Measurements from ENCODE around the gene ETV7. TPM values are rescaled to one million over a fixed set of nuclear protein-coding genes. Genes with fewer than 3 reads are reported as not detected.
A peak's percentile ranks its signal among the peaks of the same experiment; 100 is the strongest.

ETV7 gene
- polyA plus RNA-seq, 3 donors: 0.10 to 0.44 TPM; not detected in 1

- no peak for DNase-seq (ENCODE audit: extremely low read depth in 1 of 11, low read depth in 9 of 11, low spot score in 4 of 11)
Observed at GRCh38 chr6:36389353-36389752, 1.9 kb upstream of the ETV7 start.

- peak in 8 of 11 donors; percentile 15 to 29 (median 20) for DNase-seq (ENCODE audit: extremely low read depth in 1 of 11, low read depth in 9 of 11, low spot score in 4 of 11)
Observed at GRCh38 chr6:36386495-36387439, 702 bp downstream of the ETV7 start.

GRCh38 chr6:36384095-36384494 is 3.4 kb downstream of the ETV7 start:
- no peak for DNase-seq (ENCODE audit: extremely low read depth in 1 of 11, low read depth in 9 of 11, low spot score in 4 of 11)

- DNase-seq (ENCODE audit: extremely low read depth in 1 of 11, low read depth in 9 of 11, low spot score in 4 of 11): no peak
Observed at GRCh38 chr6:36383606-36384005, 3.9 kb downstream of the ETV7 start.

- DNase-seq (ENCODE audit: extremely low read depth in 1 of 11, low read depth in 9 of 11, low spot score in 4 of 11): no peak
Observed at GRCh38 chr6:36382976-36383375, 4.5 kb downstream of the ETV7 start.

GRCh38 chr6:36381502-36382389 is 5.7 kb downstream of the ETV7 start:
- DNase-seq (ENCODE audit: extremely low read depth in 1 of 11, low read depth in 9 of 11, low spot score in 4 of 11): no peak

GRCh38 chr6:36380166-36380565 is 7.3 kb downstream of the ETV7 start:
- DNase-seq (ENCODE audit: extremely low read depth in 1 of 11, low read depth in 9 of 11, low spot score in 4 of 11): no peak

- no peak for DNase-seq (ENCODE audit: extremely low read depth in 1 of 11, low read depth in 9 of 11, low spot score in 4 of 11)
Observed at GRCh38 chr6:36378936-36379335, 8.5 kb downstream of the ETV7 start.

GRCh38 chr6:36378243-36378920 is 9.1 kb downstream of the ETV7 start:
- DNase-seq (ENCODE audit: extremely low read depth in 1 of 11, low read depth in 9 of 11, low spot score in 4 of 11): no peak

- DNase-seq (ENCODE audit: extremely low read depth in 1 of 11, low read depth in 9 of 11, low spot score in 4 of 11): no peak
Observed at GRCh38 chr6:36377594-36377993, 9.9 kb downstream of the ETV7 start.

- DNase-seq (ENCODE audit: extremely low read depth in 1 of 11, low read depth in 9 of 11, low spot score in 4 of 11): no peak
Observed at GRCh38 chr6:36376742-36377141, 10.7 kb downstream of the ETV7 start.

- no peak for DNase-seq (ENCODE audit: extremely low read depth in 1 of 11, low read depth in 9 of 11, low spot score in 4 of 11)
Observed at GRCh38 chr6:36376183-36376582, 11.3 kb downstream of the ETV7 start.

- no peak for DNase-seq (ENCODE audit: extremely low read depth in 1 of 11, low read depth in 9 of 11, low spot score in 4 of 11)
Observed at GRCh38 chr6:36375644-36376155, 11.8 kb downstream of the ETV7 start.

GRCh38 chr6:36374972-36375371 is 12.5 kb downstream of the ETV7 start:
- no peak for DNase-seq (ENCODE audit: extremely low read depth in 1 of 11, low read depth in 9 of 11, low spot score in 4 of 11)

GRCh38 chr6:36374194-36374593 is 13.3 kb downstream of the ETV7 start:
- no peak for DNase-seq (ENCODE audit: extremely low read depth in 1 of 11, low read depth in 9 of 11, low spot score in 4 of 11)

- DNase-seq (ENCODE audit: extremely low read depth in 1 of 11, low read depth in 9 of 11, low spot score in 4 of 11): no peak
Observed at GRCh38 chr6:36373368-36374019, 14.0 kb downstream of the ETV7 start.

GRCh38 chr6:36372088-36372487 is 15.4 kb downstream of the ETV7 start:
- DNase-seq (ENCODE audit: extremely low read depth in 1 of 11, low read depth in 9 of 11, low spot score in 4 of 11): no peak

- no peak for DNase-seq (ENCODE audit: extremely low read depth in 1 of 11, low read depth in 9 of 11, low spot score in 4 of 11)
Observed at GRCh38 chr6:36371211-36371610, 16.3 kb downstream of the ETV7 start.

- no peak for DNase-seq (ENCODE audit: extremely low read depth in 1 of 11, low read depth in 9 of 11, low spot score in 4 of 11)
Observed at GRCh38 chr6:36370638-36371037, 16.8 kb downstream of the ETV7 start.
